ENCODE results near the gene ASCC1.
A peak's percentile ranks its signal among the peaks of the same experiment; 100 is the strongest.
"Not testable (repeated sequence)": the region's sequence is repeated elsewhere in the genome, so short reads cannot be mapped to it uniquely, and the experiment has no call there.

Gene ASCC1

GRCh38 chr10:72248468-72249151, 32.5 kb upstream of the ASCC1 start:
- DNase-seq (ENCODE audit: low read depth): peak; percentile 50

- no peak for DNase-seq (ENCODE audit: low read depth)
These were observed 30.0 kb upstream of the ASCC1 start for GRCh38 chr10:72245949-72246525.

- DNase-seq (ENCODE audit: low read depth): no peak
These were observed 28.5 kb upstream of the ASCC1 start for GRCh38 chr10:72244573-72245038.

GRCh38 chr10:72243822-72244437, 27.9 kb upstream of the ASCC1 start:
- DNase-seq (ENCODE audit: low read depth): no peak

GRCh38 chr10:72242675-72243074, 26.6 kb upstream of the ASCC1 start:
- DNase-seq (ENCODE audit: low read depth): no peak

- no peak for DNase-seq (ENCODE audit: low read depth)
These were observed 25.7 kb upstream of the ASCC1 start for GRCh38 chr10:72241691-72242252.

- no peak for DNase-seq (ENCODE audit: low read depth)
These were observed 24.3 kb upstream of the ASCC1 start for GRCh38 chr10:72240371-72240770.

- DNase-seq (ENCODE audit: low read depth): no peak
These were observed 23.3 kb upstream of the ASCC1 start for GRCh38 chr10:72239409-72239808.

- DNase-seq (ENCODE audit: low read depth): no peak
These were observed 22.5 kb upstream of the ASCC1 start for GRCh38 chr10:72238392-72239175.

- no peak for DNase-seq (ENCODE audit: low read depth)
These were observed 19.6 kb upstream of the ASCC1 start for GRCh38 chr10:72235544-72236279.

GRCh38 chr10:72234560-72235095, 18.6 kb upstream of the ASCC1 start:
- no peak for DNase-seq (ENCODE audit: low read depth)

- no peak for DNase-seq (ENCODE audit: low read depth)
These were observed 17.5 kb upstream of the ASCC1 start for GRCh38 chr10:72233621-72234020.

- DNase-seq (ENCODE audit: low read depth): no peak
These were observed 13.5 kb upstream of the ASCC1 start for GRCh38 chr10:72229261-72230251.

GRCh38 chr10:72228318-72228751, 12.3 kb upstream of the ASCC1 start:
- DNase-seq (ENCODE audit: low read depth): no peak

GRCh38 chr10:72227826-72228225, 11.8 kb upstream of the ASCC1 start:
- no peak for DNase-seq (ENCODE audit: low read depth)

GRCh38 chr10:72226418-72227027, 10.4 kb upstream of the ASCC1 start:
- DNase-seq (ENCODE audit: low read depth): no peak

- not testable (repeated sequence) for DNase-seq (ENCODE audit: low read depth)
These were observed 8.1 kb upstream of the ASCC1 start for GRCh38 chr10:72224191-72224590.

- DNase-seq (ENCODE audit: low read depth): no peak
These were observed 7.6 kb upstream of the ASCC1 start for GRCh38 chr10:72223743-72224101.

- DNase-seq (ENCODE audit: low read depth): no peak
These were observed 5.2 kb upstream of the ASCC1 start for GRCh38 chr10:72221278-72221677.

- DNase-seq (ENCODE audit: low read depth): no peak
These were observed 4.6 kb upstream of the ASCC1 start for GRCh38 chr10:72220637-72221036.

All from stimulated activated CD8-positive, alpha-beta memory T cell treated with anti-CD3 and anti-CD28 coated beads, Interleukin-12 subunit alpha, Interleukin-12 subunit beta, amount 100 ng/mL, for 4 hours (primary cell).